Ovary (tissue), 9 donors: Measurements from ENCODE around the gene PLEKHH1. TPM values are rescaled to one million over a fixed set of nuclear protein-coding genes. Genes with fewer than 3 reads are reported as not detected.

Experiments
- DNase-seq, 5 donors: peaks; one replicate each; pipeline ENCODE4 v3.0.0-alpha.2; 2019 to 2020
- H3K27ac ChIP-seq, 2 donors: fragments of 200-600 bp; one replicate each; pipeline versions ENCODE4 v1.5.1 to v1.8.0; 2019 to 2022
- H3K27me3 ChIP-seq: fragments of 200-600 bp; one replicate; pipeline ENCODE4 v1.8.0; 2022
- H3K36me3 ChIP-seq: fragments of 200-600 bp; sonication (generic); one replicate; pipeline ENCODE4 v1.5.1; 2019
- H3K4me1 ChIP-seq: one replicate; pipeline ENCODE4 v1.8.1; 2013; ENCODE audit warnings: mild to moderate bottlenecking, moderate library complexity; ENCODE audit not compliant: insufficient read depth
- H3K4me3 ChIP-seq: fragments of 200-600 bp; sonication (generic); one replicate; pipeline ENCODE4 v1.5.1; 2017
- H3K9me3 ChIP-seq, 2 donors: fragments of 200-600 bp in 1 of 2; sonication (generic) in 1 of 2; one replicate each; pipeline versions ENCODE4 v1.5.1 to v1.8.1; 2013 to 2019; ENCODE audit warnings: mild to moderate bottlenecking in 1 of 2, moderate library complexity in 1 of 2
- CTCF ChIP-seq, 3 donors: fragments of 450-650 bp in 2 of 3; fragments of 200-600 bp in 1 of 3; IDR thresholded peaks; one replicate each; pipeline versions ENCODE4 v1.5.1 to v1.8.0; 2016 to 2022; ENCODE audit warnings: antibody characterized with exemption in 3 of 3, mild to moderate bottlenecking in 1 of 3
- EP300 ChIP-seq: sonication (generic); formaldehyde crosslinking; IDR thresholded peaks from one replicate; pipeline ENCODE4 v1.6.1; 2017; ENCODE audit warnings: antibody characterized with exemption
- POLR2A ChIP-seq: fragments of 450-650 bp; IDR thresholded peaks from one replicate; pipeline ENCODE4 v1.6.1; 2017; ENCODE audit warnings: antibody characterized with exemption, mild to moderate bottlenecking, moderate library complexity
- WGBS, 3 donors: extraction: QIAGEN DNeasy Blood & Tissue Kit in 1 of 3; methylation state at CpG; one replicate each; pipeline versions ENCODE4 v1.1.5 to v1.1.7; 2013 to 2017; 5-methylcytosine and 5-hydroxymethylcytosine counted together
- intact Hi-C, 4 donors: fragments of 100-400 bp; cut with DNase I; formaldehyde crosslinking; loops; one replicate each; pipeline versions ENCODE4 v1.11.0 to v1.15.1; 2022 to 2023
- polyA plus RNA-seq, 2 donors: library from polyadenylated mRNA; stranded (reverse); fragments of 200-250 nt in 1 of 2; fragments of 350-450 nt in 1 of 2; fragmentation: Illumina TruSeq in 1 of 2; extraction: RNeasy Lipid Tissue Mini Kit (QIAGEN cat#74804) in 1 of 2; gene quantifications; one replicate each; pipeline ENCODE4 v1.2.3, GENCODE V29; 2013 to 2014
- total RNA-seq, 7 donors: library from RNA; depleted of rRNA in 2 of 7; stranded (reverse); fragments of >200 nt in 2 of 7; fragmentation: NEBNext Ultra II Directional in 3 of 7; extraction: Animal tissue kit (Norgen Biotek cat#: 25700) in 3 of 7; gene quantifications; one replicate each; pipeline versions ENCODE4 v1.1.0 to v1.2.4, GENCODE V29; 2016 to 2023
- donor health status: DM: no; HTN: no; CAD: no; lungs with moderate emphysema.
- donor health status: DM: no; HTN: no; CAD: no.
- donor health status: Bipolar disorder and iron deficiency.
- donor health status: DM: yes; HTN: yes; CAD: no.
- donor health status: DM: no; HTN: no; CAD: no.
- donor health status: DM: yes; HTN: yes; CAD: no.

Gene PLEKHH1
- total and polyA plus RNA-seq, 9 donors, result 0.78 to 15.7 (median 3.9) TPM

- 89 to 91% (median 90%) methylated on average over 3 of the region's 3 CpGs for WGBS, 3 donors
- no peaks in the 10 kb centered on the region for H3K4me1 ChIP-seq
- H3K36me3 ChIP-seq, result no peaks in the 10 kb centered on the region
- no peak for DNase-seq
- TF ChIP-seq CTCF (IDR thresholded peaks at IDR 0.05) (no peak), POLR2A (no peak), EP300 (no peak)
- intact Hi-C loops, result no loop called here
- H3K9me3 ChIP-seq, result no peaks in the 10 kb centered on the region
- H3K27ac ChIP-seq, result no peak overlapping the region
- H3K27me3 ChIP-seq, result no peaks in the 10 kb centered on the region
- no peak overlapping the region for H3K4me3 ChIP-seq
Observed at GRCh38 chr14:67551123-67551522, 18.0 kb downstream of the PLEKHH1 start.

- H3K27ac ChIP-seq, result no peak overlapping the region
- no peak for DNase-seq
- intact Hi-C loops, result no loop called here
- 80 to 90% (median 87%) methylated on average over 3 of the region's 3 CpGs for WGBS, 3 donors
- TF ChIP-seq CTCF (IDR thresholded peaks at IDR 0.05), result no peak
- no peak for TF ChIP-seq EP300
- TF ChIP-seq POLR2A, result no peak
- H3K4me3 ChIP-seq, result no peak overlapping the region
- no peaks in the 10 kb centered on the region for H3K36me3 ChIP-seq
- H3K4me1 ChIP-seq, result no peaks in the 10 kb centered on the region
- no peaks in the 10 kb centered on the region for H3K9me3 ChIP-seq
- no peaks in the 10 kb centered on the region for H3K27me3 ChIP-seq
Observed at GRCh38 chr14:67551940-67552339, 18.9 kb downstream of the PLEKHH1 start.

GRCh38 chr14:67553547-67553946, 20.5 kb downstream of the PLEKHH1 start:
- Histone ChIP-seq H3K27ac (no peak overlapping the region), H3K4me1 (no peaks in the 10 kb centered on the region), H3K9me3 (no peaks in the 10 kb centered on the region), H3K36me3 (no peaks in the 10 kb centered on the region), H3K27me3 (no peaks in the 10 kb centered on the region), H3K4me3 (no peak overlapping the region)
- WGBS, 3 donors, result 45 to 52% (median 46%) methylated on average over 3 of the region's 3 CpGs
- DNase-seq, result no peak
- intact Hi-C loops, result no loop called here
- TF ChIP-seq POLR2A (no peak), EP300 (no peak), CTCF (IDR thresholded peaks at IDR 0.05) (no peak)

GRCh38 chr14:67554341-67554740, 21.3 kb downstream of the PLEKHH1 start:
- Histone ChIP-seq H3K9me3 (no peaks in the 10 kb centered on the region), H3K4me1 (no peaks in the 10 kb centered on the region), H3K27ac (no peak overlapping the region), H3K4me3 (no peak overlapping the region), H3K36me3 (no peaks in the 10 kb centered on the region), H3K27me3 (no peaks in the 10 kb centered on the region)
- no peak for DNase-seq
- intact Hi-C loops, result no loop called here
- no peak for TF ChIP-seq CTCF (IDR thresholded peaks at IDR 0.05)
- no peak for TF ChIP-seq EP300
- no peak for TF ChIP-seq POLR2A
- WGBS, 3 donors, result 88 to 95% (median 93%) methylated on average over 7 of the region's 7 CpGs
